ENCODE data around the gene RPS6KB2. TPM values are rescaled to one million over a fixed set of nuclear protein-coding genes. Genes with fewer than 3 reads are reported as not detected.
"Not testable (repeated sequence)": the region's sequence is repeated elsewhere in the genome, so short reads cannot be mapped to it uniquely, and the experiment has no call there.

The RPS6KB2 gene
- total and polyA plus RNA-seq, 7 donors = 27.1 to 70.2 (median 55.9) TPM

DNA sequence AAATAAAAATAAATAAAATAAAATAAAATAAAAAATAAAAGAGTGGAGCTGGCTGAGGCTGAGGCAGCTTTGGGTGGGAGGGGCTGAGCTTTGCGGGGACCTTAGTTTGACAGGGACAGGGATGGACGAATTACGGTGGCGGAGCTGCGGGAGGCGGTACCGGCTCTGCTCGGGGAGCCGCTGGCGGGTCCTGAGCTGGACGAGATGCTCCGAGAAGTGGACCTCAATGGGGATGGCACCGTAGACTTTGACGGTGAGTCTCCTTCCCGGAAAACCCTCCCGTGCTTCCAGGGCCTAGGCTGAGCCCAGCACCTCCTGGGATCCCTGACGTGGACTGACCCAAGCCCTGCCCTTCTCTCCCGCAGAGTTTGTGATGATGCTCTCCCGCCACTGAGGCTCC, 30.0 kb downstream of the RPS6KB2 start:
- intact Hi-C loops (cut with DNase I) = no loop called here
- no peaks in the 10 kb centered on the region for H3K27me3 ChIP-seq
- H3K27ac ChIP-seq = no peak overlapping the region
- H3K36me3 ChIP-seq = no peaks in the 10 kb centered on the region
- H3K9me3 ChIP-seq = no peaks in the 10 kb centered on the region
- DNase-seq = peak; percentile 58
- 93% methylated on average over 19 of the region's 19 CpGs for WGBS, 2 donors
- peaks cover 0 to under 1% (median 0%) of the 10 kb centered on the region in 4 donors for H3K4me1 ChIP-seq
- TF ChIP-seq POLR2AphosphoS5 (IDR thresholded peaks at IDR 0.05) (no peak), POLR2A (IDR thresholded peaks at IDR 0.05) (no peak), EP300 (IDR thresholded peaks at IDR 0.05) (no peak)
- TF ChIP-seq, protein P1, sequence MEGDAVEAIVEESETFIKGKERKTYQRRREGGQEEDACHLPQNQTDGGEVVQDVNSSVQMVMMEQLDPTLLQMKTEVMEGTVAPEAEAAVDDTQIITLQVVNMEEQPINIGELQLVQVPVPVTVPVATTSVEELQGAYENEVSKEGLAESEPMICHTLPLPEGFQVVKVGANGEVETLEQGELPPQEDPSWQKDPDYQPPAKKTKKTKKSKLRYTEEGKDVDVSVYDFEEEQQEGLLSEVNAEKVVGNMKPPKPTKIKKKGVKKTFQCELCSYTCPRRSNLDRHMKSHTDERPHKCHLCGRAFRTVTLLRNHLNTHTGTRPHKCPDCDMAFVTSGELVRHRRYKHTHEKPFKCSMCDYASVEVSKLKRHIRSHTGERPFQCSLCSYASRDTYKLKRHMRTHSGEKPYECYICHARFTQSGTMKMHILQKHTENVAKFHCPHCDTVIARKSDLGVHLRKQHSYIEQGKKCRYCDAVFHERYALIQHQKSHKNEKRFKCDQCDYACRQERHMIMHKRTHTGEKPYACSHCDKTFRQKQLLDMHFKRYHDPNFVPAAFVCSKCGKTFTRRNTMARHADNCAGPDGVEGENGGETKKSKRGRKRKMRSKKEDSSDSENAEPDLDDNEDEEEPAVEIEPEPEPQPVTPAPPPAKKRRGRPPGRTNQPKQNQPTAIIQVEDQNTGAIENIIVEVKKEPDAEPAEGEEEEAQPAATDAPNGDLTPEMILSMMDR (IDR thresholded peaks at IDR 0.05) = no peak
- no peak overlapping the region for H3K4me3 ChIP-seq

DNA sequence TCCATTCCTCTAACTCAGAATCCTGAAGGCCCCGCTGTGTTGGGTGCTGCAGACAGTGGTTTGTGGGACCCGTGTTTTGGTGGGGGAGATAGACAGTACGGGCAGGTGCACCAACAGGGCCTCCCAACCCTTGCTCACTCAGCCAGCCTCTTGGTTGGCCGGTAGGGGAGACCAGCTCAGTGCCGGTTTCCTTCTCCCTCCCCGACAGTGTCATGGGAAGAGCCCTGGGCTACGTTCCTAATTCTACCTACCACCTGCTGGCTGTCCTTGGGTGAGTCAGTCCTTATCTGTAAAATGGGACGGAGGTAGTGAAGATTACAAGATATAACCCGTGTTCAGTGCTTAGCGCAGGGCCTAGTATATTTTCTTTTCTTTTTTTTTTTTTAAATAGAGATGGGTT, 34.9 kb downstream of the RPS6KB2 start:
- Histone ChIP-seq H3K4me3 (no peak overlapping the region), H3K9me3 (no peaks in the 10 kb centered on the region), H3K27me3 (no peaks in the 10 kb centered on the region), H3K36me3 (no peaks in the 10 kb centered on the region), H3K4me1 (peaks cover 0 to 39% (median 32%) of the 10 kb centered on the region in 4 donors), H3K27ac (peak overlapping the region; percentile 88 to 95 (median 92))
- no peak for TF ChIP-seq POLR2AphosphoS5 (IDR thresholded peaks at IDR 0.05)
- TF ChIP-seq POLR2A (IDR thresholded peaks at IDR 0.05) = no peak
- TF ChIP-seq EP300 (IDR thresholded peaks at IDR 0.05) = no peak
- TF ChIP-seq, protein P1 (IDR thresholded peaks at IDR 0.05) = no peak
- 89 to 93% methylated on average over 10 of the region's 10 CpGs for WGBS, 2 donors
- intact Hi-C loops (cut with DNase I) = no loop called here
- no peak for DNase-seq

GRCh38 chr11:67463680-67464410, 35.6 kb downstream of the RPS6KB2 start:
- whole genome bisulfite sequencing, 2 donors = 76 to 86% methylated on average over 20 of the region's 20 CpGs
- intact Hi-C loops (cut with DNase I) = loop anchor here (1.0 kb wide), 1 partner anchor 21 kb away; the partner anchor contains the start of gene CORO1B
- peak overlapping the region; percentile 46 to 68 (median 52) for H3K4me3 ChIP-seq
- peak overlapping the region; percentile 88 to 95 (median 92) for H3K27ac ChIP-seq
- H3K27me3 ChIP-seq = no peaks in the 10 kb centered on the region
- peak; percentile 90 for DNase-seq
- H3K9me3 ChIP-seq = no peaks in the 10 kb centered on the region
- TF ChIP-seq EP300 (IDR thresholded peaks at IDR 0.05) (no peak), POLR2AphosphoS5 (IDR thresholded peaks at IDR 0.05) (peak in 3 of 4 donors; percentile 23 to 39 (median 25))
- no peaks in the 10 kb centered on the region for H3K36me3 ChIP-seq
- H3K4me1 ChIP-seq = peaks cover 0 to 43% (median 37%) of the 10 kb centered on the region in 4 donors

DNA sequence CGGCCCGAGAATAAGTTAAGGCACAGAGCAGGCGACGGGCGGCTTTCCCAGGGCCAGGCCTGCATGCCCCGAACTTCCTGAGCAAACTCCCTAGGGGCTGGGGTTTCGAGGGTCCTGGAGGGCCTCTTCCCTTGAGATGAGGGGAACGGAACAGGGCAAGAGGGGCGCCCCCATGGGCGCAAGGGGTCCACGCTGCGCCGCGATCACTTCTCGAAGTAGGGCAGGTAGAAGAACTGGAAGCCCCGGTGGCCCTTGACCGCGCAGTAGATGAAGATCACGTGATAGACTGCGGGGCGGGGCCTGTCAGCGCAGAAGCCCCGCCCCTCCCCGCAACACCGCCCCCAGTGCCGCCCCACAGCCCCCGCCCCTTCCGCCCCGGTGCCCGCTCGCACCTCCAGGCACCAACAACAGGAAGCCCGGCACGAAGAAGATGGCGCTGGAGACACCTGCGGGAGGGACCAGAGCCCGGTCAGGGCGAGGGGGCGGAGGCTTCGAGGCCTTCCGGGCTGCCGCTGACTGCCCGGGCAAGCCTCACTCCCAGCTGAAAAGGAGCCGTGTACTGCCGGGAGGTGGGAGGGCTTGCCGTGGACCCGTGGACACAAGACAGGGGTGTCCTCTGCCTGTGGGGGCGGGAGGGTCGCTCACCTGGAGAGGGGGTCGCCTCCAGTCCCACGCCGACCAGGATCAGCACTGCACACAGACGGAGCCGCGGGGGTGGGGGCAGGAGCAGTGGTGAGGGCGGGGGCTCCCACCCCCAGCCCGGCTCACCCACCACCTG, 36.3 kb downstream of the RPS6KB2 start:
- peak; percentile 95 for DNase-seq
- Histone ChIP-seq H3K36me3 (no peaks in the 10 kb centered on the region), H3K27ac (peak overlapping the region; percentile 88 to 95 (median 92)), H3K27me3 (no peaks in the 10 kb centered on the region), H3K4me1 (peaks cover 0 to 46% (median 38%) of the 10 kb centered on the region in 4 donors), H3K4me3 (peak overlapping the region; percentile 46 to 68 (median 52)), H3K9me3 (no peaks in the 10 kb centered on the region)
- peak in 1 of 2 donors; percentile 37 for TF ChIP-seq POLR2A (IDR thresholded peaks at IDR 0.05)
- peak; percentile 37 to 74 (median 72) for TF ChIP-seq POLR2AphosphoS5 (IDR thresholded peaks at IDR 0.05)
- TF ChIP-seq EP300 (IDR thresholded peaks at IDR 0.05) = no peak
- intact Hi-C loops (cut with DNase I) = loop anchor here (1.0 kb wide), 1 partner anchor 21 kb away; the partner anchor contains the start of gene CORO1B
- 11% methylated on average over 56 of the region's 56 CpGs for WGBS, 2 donors

DNA sequence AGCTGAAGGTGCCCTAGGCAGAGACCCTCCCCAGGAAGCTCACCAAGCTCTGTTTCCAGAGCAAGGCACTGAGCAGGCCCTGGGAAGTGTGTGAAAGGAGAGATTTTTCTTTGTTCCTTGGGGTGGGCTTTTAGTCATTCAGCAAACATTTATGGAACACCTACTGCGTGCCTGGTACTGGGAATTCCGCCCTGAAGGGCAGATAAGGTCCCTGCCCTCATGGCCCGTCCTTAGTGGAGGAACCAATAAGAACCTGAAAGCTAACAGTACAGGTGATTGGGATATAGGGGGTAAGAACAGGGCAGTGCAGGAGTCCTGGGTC, 36.9 kb downstream of the RPS6KB2 start:
- WGBS, 2 donors = 18 to 52% methylated on average over 3 of the region's 3 CpGs
- peaks cover 0 to 50% (median 40%) of the 10 kb centered on the region in 4 donors for H3K4me1 ChIP-seq
- no peaks in the 10 kb centered on the region for H3K27me3 ChIP-seq
- DNase-seq = no peak
- no peaks in the 10 kb centered on the region for H3K36me3 ChIP-seq
- H3K9me3 ChIP-seq = no peaks in the 10 kb centered on the region
- TF ChIP-seq POLR2AphosphoS5 (IDR thresholded peaks at IDR 0.05) (no peak), POLR2A (IDR thresholded peaks at IDR 0.05) (no peak), EP300 (IDR thresholded peaks at IDR 0.05) (no peak)
- TF ChIP-seq, protein P1 (IDR thresholded peaks at IDR 0.05) = no peak
- peak overlapping the region; percentile 88 to 95 (median 92) for H3K27ac ChIP-seq
- H3K4me3 ChIP-seq = peak overlapping the region; percentile 46 to 68 (median 52)
- intact Hi-C loops (cut with DNase I) = no loop called here

GRCh38 chr11:67465530-67465929, 37.2 kb downstream of the RPS6KB2 start:
- peaks cover 0 to 50% (median 40%) of the 10 kb centered on the region in 4 donors for H3K4me1 ChIP-seq
- intact Hi-C loops (cut with DNase I) = not testable (repeated sequence)

More at GRCh38 chr11:67465530-67465929, 37.2 kb downstream of the RPS6KB2 start:
- H3K4me3 ChIP-seq, H3K36me3 ChIP-seq, H3K27me3 ChIP-seq, H3K9me3 ChIP-seq, DNase-seq: not testable (repeated sequence)
- 49 to 74% methylated on average over 2 of the region's 2 CpGs for WGBS, 2 donors
- H3K27ac ChIP-seq = peak overlapping the region; percentile 88 to 95 (median 92)
